Measurements from ENCODE around the gene HIVEP3.

HIVEP3 gene

GRCh38 chr1:41779360-41779759, 139.4 kb downstream of the HIVEP3 start:
- no peak for DNase-seq

- DNase-seq: no peak
These were observed 141.0 kb downstream of the HIVEP3 start for GRCh38 chr1:41777695-41778094.

GRCh38 chr1:41776891-41777441, 141.8 kb downstream of the HIVEP3 start:
- DNase-seq: no peak

GRCh38 chr1:41775956-41776585, 142.7 kb downstream of the HIVEP3 start:
- DNase-seq: no peak

GRCh38 chr1:41774471-41774990, 144.2 kb downstream of the HIVEP3 start:
- no peak for DNase-seq

GRCh38 chr1:41773842-41774241, 144.9 kb downstream of the HIVEP3 start:
- no peak for DNase-seq

GRCh38 chr1:41773144-41773591, 145.6 kb downstream of the HIVEP3 start:
- DNase-seq: no peak

- DNase-seq: no peak
These were observed 149.7 kb downstream of the HIVEP3 start for GRCh38 chr1:41769068-41769467.

- no peak for DNase-seq
These were observed 150.1 kb downstream of the HIVEP3 start for GRCh38 chr1:41768583-41768982.

- DNase-seq: no peak
These were observed 150.9 kb downstream of the HIVEP3 start for GRCh38 chr1:41767534-41768525.

- no peak for DNase-seq
These were observed 152.2 kb downstream of the HIVEP3 start for GRCh38 chr1:41766546-41766945.

- DNase-seq: no peak
These were observed 152.7 kb downstream of the HIVEP3 start for GRCh38 chr1:41766041-41766440.

GRCh38 chr1:41765152-41765551, 153.6 kb downstream of the HIVEP3 start:
- DNase-seq: no peak

GRCh38 chr1:41764656-41765055, 154.1 kb downstream of the HIVEP3 start:
- no peak for DNase-seq

- DNase-seq: no peak
These were observed 155.9 kb downstream of the HIVEP3 start for GRCh38 chr1:41762777-41763176.

GRCh38 chr1:41762251-41762650, 156.5 kb downstream of the HIVEP3 start:
- DNase-seq: no peak

- no peak for DNase-seq
These were observed 159.7 kb downstream of the HIVEP3 start for GRCh38 chr1:41758904-41759548.

- DNase-seq: no peak
These were observed 160.2 kb downstream of the HIVEP3 start for GRCh38 chr1:41758500-41758899.

GRCh38 chr1:41754540-41754939, 164.2 kb downstream of the HIVEP3 start:
- peak; percentile 51 for DNase-seq

GRCh38 chr1:41752514-41753170, 166.1 kb downstream of the HIVEP3 start:
- DNase-seq: no peak

- peak; percentile 45 for DNase-seq
These were observed 166.8 kb downstream of the HIVEP3 start for GRCh38 chr1:41751804-41752513.
